GM19240 (cell line): ENCODE results near the gene CORO7.

Experiments used
- DNase-seq: peaks from one replicate; pipeline ENCODE4 v3.0.0; 2011; ENCODE audit warnings: low spot score; ENCODE audit not compliant: insufficient read length

CORO7 gene

DNA sequence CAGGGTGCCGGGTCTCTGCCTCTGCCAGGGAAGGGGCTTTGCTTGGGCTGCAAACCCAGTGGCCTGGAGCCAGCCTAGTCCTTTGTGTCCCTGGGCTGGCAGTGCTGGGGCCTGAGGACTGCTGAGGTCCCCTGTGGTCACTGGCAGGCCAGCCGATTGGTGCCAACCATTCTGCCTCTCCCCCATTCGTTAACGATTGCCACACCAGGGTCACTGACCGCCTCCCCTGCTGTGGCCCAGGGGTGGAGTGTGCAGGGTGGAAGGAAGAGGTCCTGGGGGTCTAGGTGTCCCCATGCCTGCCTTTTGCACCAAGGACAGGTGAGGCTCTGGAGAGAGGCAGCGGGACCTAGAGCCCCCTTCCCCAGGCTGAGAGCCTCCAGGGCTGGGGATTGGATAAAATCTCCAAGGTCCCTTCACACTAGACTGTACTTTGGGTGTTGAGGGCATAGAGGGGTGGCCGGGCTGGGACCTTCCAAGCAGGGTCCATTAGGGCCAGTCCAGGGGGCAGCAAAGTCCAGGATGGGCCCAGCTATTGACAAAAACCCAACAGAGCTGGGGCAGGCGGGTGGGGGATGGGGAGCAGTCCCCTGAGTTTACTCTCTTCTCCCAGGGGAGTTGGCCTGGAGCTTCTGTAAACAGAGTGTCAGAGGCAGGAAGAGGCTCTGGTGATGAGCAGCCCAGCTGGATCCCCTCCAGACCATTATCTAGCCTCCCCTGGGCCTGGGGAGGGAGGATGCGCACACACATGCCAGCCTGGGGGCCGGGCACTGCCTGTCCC lies 43.6 kb downstream of the CORO7 start:
- DNase-seq, result no peak

DNA sequence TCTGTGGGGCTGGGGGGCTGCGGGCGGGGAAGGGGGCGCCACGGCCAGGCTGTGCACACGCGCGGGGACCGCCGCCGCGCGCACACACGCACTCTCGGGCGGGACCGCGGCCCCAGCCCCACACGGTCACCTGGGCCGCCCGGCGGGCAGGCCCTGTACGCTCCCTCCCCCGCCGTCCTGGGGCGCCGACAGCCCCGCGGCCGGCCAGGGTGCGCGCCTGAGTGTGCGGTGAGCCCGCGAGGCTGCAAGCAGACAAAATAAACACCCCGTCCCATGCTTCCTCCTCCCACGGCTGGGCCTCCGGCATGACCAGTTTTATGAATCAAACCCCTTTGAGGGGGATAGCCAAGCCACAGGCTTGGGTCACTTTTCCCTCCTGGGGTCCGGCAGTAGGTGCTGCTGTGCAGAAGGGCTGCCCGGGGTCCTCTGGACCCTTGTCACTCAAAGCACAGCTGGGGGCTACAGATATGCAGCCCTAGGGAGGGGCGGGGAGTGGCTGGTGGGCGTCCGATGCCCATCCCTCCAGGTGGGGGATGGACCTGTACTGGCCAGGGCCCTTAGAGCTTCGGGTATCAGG lies 44.3 kb downstream of the CORO7 start:
- no peak for DNase-seq

DNA sequence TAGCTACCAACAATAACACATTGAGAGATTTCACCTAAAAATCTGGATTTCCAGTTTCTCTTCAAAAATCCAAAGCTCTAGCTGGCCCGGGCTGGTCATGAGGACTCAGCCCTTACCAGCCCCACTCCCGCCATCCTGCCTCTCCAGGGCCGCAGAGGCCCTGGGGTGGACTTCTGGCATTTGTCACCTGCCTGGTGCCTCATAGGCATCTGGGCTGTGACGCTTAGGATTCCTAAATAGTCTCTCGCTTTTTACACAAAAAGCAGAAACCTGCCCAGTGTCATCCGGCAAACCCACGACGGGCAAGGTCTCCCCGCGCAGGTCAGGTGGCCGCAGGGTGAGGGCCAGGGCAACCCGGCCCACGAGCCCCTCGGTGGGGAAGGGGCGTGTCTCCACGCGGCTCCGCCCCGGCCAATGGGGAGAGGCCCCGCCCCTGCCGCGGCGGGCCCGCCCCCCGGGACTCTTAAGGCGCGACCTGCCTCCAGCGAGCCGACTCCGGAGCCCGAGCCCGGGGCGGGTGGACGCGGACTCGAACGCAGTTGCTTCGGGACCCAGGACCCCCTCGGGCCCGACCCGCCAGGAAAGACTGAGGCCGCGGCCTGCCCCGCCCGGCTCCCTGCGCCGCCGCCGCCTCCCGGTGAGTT lies 44.9 kb downstream of the CORO7 start, which contains the start of gene VASN:
Gene VASN, plus strand, starts transcription at position 492 of the 644 bp plus-strand sequence. CDS start 9,030 bp downstream, outside the sequence.
- DNase-seq, result peak; percentile 76

DNA sequence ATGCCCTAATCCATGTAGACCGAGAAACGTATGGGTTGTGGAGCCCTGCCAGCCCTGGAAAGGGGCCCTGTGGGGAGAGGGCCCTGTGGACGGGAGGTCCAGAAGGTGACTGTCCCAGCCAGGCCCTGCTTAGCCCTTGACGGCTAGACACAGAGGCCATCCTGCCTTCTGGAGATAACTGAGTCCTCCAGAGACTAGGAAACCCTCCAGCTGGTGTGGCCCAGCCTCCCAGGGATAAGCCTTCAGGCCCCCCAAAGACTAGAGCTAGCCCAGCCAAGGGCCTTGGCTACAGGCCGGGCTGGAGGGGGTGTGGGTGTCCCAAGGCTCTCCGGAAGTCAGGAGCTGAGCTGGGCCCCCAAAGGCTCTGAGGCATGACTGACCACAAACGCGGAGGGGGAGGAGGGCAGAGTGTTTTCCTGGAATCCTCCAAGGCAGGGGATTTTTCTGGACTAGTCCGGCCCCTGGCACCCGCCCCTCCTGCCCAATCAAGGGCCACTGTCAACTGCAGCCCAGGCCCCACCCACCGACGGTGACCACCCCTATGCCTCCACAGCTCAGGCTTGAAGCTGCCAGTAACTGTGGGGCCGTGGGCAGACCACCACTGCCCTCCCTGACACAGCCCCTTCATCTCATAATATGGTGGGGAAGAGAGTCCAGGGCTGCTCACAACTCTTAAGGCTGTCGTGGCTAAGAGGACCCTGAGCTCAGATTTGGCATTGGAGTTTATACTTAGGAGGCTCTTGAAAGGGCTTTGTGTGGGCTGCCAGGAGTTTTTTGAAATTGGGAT lies 45.6 kb downstream of the CORO7 start:
- DNase-seq, result no peak

DNA sequence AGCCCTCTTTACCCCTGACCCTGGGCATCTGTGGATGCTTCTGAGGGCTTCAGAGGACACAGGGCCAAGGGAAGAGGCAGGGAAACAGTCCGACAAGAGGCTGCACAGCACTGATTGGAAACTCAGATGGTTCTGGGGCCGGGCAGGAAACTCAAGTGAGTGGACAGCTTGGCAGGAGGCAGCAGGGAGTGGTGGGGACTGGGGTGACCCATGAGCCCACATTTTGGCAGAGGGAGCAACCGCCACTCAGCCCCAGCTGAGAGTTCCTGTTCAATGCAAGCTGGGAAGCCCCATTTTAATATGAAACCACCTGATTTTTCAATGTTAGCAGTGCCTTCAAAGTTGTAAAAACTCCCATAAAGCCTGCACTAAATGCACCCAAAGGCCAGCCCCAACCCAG lies 46.2 kb downstream of the CORO7 start:
- DNase-seq, result no peak

DNA sequence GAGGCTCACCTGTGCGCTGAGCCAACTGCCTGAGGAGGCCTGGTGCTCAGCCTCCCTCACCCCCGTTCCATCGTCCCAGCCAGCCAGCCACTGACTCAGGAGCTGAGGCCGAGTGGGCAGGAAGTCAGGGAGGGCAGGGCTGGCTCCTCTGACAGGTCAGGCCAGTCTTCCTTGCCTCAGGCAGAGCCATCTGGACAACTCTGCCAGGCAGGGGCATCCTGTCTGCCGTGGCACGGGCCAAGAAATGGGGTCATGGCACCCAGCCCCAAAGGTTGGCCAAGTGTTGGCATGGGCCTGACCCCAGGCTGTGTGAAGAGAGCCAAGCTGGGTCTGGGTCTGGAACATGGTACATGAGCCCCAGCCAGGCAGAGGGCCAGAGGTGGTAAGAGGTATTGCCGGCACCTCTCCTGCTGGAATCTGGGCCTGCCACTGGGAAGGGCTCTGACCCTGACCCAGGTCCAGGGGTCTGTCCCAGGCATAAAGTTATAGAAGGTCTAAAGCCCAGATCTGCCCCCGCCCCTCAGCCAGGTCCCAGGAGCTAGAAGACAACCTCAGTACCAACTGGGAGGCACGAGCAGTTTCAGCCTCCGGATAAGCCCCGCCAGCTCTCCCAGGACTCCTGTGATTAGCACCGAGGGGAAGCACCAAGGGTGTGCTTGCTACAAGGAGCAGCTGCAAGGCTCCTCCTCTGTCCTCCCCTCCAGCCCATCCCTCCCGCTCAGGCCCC lies 47.2 kb downstream of the CORO7 start:
- no peak for DNase-seq

DNA sequence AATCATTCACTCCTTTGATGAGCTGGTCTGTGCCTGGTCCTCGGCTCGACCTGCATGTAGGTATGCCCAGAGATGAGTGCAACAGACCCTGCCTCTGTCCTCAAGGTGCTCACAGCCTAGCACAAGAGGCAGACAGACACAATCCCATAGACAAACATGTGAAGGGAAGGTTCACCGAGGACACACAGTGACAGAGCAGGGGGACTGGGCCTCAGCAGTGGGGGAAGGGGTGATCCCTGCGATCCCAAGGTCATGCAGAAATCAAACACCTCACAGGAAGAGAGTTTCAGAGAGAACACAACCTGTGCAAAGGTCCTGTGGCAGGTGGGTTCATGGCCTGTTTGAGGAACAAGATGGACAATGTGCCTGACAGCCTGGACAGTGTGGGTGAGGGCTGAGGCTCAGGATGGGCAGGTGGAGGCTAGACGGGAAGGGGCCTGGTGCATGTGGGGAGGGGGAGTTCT lies 49.0 kb downstream of the CORO7 start:
- no peak for DNase-seq

DNA sequence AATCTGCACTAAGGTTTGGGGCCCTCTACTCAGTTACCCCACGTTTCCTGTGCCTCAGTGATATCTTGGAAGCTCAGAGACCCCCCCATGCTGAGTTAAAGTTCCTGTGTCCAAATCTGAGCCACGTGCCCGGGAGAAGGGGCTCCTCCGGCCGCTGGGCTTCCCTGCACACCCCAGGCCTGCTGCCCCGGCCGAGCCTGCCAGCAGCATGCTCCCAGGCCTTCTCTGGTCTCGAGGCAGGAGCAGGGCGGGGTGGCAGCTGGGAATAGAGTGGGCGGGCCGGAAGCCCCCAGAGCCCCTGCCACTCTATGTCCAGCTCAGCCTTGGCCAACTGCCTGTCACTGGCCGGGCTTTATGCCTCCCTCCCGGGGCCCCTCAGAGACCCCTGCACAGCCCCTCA lies 50.4 kb downstream of the CORO7 start:
- DNase-seq, result no peak

DNA sequence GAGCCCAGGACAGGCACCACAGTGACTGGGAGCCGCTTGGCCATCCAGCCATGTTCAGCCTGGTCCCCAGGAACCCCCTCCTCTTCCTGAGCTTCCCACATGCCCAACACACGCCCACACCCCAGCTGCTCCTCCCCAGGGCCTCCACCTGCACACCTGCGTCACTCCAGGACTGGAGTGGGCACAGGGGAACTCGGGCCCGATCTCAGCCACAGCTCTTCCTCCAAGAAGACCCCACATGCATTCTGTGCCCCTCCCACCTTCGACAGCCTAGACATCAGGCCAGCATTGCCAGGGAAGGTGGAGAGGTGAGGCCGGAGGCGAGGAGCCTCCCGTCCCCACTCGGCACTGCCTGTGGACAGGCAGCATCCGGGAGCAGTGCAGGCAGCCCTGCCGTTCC lies 50.8 kb downstream of the CORO7 start:
- DNase-seq, result no peak

DNA sequence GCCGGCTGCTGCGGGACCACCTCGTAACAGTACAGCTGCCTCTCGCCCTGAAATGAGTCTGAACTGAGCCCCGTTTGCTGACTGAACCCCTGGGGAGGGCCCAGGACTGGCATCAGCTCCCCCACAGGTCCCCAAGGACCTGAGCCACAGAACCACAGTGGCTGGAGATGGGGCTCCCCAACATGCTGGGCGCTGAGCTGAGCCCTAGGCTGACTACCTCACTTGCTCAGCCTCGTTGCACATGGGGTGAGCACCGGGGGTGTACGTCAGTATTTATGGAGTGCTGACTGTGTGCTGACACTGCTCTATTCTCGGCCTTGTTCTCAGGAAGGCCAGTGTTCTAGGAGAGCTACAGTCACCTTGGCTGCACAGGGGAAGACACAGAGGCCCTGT lies 51.4 kb downstream of the CORO7 start:
- DNase-seq, result no peak

DNA sequence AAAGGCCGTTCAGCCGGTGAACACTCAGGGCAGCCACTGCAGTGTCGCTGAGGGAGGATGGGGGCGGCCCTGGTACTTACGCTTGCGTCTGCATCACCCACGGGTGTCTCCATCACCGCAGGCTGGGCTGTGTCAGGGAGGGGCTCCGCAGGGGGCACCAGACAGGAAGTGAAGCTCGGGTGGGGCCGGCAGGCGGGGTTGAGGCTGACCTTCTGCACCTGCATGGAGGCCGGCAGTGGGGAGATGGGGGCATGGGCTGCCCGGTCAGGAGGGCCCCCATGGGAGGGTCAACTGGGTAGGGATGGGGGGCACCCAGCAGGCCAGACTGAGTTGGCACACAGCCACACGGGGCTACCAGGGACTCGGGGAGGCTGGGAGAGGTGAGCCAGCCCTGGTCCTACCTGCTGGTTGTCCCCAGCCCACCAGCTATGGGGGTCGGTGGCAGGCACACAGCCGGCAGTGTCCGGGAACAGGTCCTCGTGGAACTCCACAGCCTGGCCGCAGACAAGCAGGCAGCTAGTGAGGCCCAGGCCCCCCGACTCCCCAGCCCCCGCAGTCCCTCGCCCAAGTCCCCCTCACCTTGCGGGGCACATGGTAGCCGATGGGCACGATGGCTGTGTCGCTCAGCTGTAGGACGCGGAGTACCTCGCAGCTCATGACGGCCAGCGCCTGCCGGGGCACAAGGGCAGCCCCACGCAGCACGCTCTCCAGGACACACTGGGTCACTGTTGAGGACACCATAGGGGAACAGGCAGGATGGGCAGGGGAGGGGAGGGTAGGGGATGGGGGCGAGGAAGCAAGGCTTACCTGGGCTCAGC lies 52.0 kb downstream of the CORO7 start:
- DNase-seq, result no peak

DNA sequence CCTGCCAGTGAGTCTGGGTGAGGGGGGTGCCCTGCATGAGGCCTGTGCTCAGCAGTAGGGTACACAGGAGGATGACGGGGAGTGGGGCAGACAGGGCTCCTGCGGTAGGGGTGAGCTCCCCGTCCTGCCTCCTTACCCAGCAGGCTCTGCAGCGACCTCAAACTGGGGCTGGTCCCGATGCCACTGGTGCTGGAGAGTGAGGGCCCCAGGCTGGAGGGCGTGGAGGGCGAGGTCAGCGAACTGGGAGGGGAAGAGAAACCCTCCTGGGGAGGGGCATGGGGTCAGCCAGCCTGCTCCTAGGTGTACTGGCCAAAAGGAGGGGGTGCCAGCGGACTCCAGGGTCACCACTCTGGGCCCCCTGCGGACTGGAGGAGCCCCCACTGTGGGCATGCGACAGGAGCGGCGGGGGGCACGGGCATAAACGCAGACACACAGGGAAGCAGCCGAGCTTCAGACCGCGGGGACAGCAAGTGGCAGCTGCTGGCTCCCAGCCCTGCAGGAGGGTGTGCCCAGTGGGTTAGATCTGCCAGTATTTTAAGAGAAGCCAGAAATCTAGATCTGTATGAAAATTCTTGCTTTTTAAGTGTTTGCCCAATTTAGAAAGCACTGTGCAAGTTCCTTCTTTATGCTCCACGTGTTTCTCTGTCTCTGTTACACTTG lies 53.8 kb downstream of the CORO7 start:
- no peak for DNase-seq

DNA sequence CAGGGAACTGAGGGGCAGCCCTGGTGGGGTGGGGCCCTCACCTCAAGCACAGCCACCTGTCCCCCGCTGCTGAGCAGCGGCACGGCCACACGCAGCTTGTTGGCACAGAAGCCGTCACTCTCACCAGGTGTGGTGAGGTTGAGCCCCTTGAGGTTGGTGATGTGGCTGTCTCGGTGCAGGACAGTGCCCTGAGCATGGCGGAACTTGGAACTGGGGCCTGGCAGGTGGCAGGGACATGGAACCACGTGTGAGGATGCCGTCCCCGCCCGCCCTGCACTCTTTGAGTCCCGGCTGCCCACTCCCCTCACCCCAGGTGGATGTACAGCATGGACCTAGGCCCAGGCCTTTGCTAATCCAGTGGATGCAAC lies 54.5 kb downstream of the CORO7 start:
- no peak for DNase-seq

DNA sequence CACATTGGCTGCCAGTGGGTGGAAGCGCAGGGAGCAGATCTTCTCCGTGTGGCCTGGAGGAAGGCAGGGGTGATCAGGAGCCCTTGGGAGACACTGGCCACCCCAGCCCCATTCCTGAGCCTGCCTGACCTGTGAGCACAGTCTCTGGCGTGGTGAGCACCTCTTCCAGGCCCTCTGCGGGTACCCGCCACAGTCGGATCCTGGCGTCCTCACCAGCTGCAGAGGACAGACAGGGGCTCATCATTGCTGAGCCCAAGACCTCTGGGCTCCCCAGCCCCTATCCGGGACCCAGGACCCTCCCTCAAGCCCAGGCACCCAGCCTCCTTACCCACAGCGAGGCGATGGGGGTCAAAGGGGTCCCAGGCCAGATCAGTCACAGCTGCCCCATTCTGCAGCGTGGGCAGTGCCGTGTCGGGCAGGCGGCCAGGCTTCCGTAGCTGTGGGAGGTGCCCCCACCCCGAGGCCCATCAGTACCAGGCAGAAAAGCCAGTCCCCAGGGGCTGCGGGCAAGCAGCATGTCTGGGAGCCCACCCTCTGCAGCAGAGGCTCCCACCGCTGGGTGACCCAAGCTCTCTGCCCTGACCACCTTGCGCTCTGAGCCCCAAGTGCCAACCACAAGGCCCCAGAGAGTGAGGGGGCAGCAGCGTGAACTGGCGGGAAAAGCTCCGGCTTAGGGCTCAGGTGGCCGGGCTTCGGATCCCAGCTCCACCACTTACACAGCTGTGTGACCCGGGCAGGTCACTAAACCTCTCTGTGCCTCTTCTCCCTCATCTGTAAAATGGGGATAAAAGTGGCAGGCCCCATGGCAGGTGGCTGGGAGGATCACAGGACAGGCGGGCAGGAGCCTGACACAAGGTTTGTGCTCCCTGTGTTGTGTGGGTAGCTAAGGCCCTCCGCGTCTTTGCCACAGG lies 55.1 kb downstream of the CORO7 start:
- no peak for DNase-seq

DNA sequence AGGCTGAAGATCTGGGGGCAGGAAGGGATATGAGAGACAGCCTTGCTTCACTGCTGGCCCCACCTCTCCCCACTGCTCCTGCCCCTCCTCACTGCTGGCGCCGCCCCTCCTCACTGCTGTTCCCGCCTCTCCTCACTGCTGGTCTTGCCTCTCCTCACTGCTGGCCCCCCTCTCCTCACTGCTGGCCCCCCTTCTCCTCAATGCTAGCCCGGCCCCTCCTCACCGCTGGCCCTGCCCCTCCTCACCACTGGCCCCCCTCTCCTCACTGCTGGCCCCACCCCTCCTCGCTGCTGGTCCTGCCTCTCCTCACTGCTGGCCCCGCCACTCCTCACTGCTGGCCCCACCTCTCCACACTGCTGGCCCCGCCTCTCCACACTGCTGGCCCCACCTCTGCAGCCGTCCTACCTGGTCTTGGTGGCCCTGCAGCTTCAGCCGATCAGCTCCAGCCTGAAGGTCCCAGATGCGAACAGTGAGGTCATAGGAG lies 55.8 kb downstream of the CORO7 start:
- no peak for DNase-seq

DNA sequence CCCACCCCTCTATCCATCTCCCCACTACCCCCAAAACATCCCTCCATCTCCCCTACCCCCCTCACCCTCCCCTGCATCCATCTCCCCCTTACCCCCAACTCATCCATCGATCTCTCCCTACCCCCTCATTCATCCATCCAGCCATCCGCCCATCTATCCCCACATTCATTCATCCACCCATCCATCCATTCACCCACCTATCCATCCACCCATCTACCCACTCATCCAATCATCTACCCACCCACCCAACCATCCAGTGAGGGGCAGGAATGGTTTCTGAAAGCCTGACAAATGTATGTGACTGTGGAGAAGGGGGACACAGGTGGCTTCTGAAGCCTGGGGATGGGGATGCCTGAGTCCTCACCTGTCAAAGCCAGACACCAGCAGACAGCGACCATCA lies 56.5 kb downstream of the CORO7 start:
- no peak for DNase-seq

DNA sequence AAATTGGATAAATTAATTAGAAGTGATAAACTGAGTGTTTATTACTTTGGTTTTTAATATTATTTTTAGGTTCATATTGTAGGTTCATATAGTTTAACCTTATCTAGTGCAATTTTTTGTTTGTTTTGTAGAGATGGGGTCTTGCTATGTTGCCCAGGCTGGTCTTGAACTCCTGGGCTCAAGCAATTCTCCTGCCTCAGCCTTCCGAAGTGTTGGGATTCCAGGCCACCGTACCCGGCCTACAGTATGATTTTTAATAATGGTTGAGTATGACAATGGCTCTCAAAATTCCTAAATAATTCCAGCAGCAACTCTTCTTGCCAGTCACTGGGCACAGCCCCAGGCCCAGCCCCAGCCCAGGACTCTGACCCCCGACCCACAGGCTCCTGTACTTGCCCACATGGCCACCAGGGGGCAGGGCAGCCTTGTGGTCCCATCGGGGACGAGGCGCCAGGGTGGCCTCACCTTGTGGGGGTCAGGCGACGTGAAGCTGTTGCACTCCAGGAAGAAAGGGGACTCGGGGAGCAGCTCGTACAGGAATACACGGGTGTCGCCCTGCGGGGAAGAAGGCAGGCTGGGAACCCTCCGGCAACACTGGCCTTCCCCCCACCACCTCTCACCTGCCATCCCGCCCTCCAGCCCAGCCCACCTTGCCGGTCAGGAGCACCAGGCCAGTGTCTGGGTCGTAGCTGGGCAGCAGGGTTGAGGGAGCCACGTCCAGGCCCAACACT lies 57.4 kb downstream of the CORO7 start:
- peak; percentile 45 for DNase-seq

DNA sequence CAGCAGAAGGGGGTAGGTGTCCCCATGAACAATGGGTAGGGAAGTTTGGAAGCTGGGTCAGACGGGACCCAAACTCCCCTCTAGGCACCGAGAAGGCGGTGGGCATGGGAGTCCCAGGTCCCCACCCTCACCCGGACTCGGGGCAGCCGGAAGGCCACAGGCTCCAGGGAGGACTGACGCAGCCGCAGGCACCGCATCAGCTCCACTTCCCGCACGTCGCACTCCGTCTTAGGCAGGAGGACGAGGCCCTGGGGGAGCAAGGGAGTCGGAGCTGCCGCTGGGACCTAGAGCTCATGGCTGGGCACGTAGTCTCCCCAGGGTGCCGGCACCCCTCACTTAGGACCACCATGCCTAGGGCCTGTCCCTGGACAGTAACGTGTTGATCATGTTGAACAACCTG lies 58.2 kb downstream of the CORO7 start:
- DNase-seq, result no peak
